ENCODE data around the gene MLX. TPM values are rescaled to one million over a fixed set of nuclear protein-coding genes. Genes with fewer than 3 reads are reported as not detected.
"Not testable (repeated sequence)": the region's sequence is repeated elsewhere in the genome, so short reads cannot be mapped to it uniquely, and the experiment has no call there.

The MLX gene
- total and polyA plus RNA-seq, 11 donors, result 48.1 to 76.2 (median 57.9) TPM

GRCh38 chr17:42607769-42608168 is 40.9 kb downstream of the MLX start:
- intact Hi-C loops (cut with DNase I), result loop anchor here in 8 of 10 donors (2.0 to 10.0 kb wide), 6 partner anchors 29 to 157 kb away; partner anchors contain the start of genes CCR10 (in 3 of the 8), CNTNAP1 (in 3 of the 8), PLEKHH3 (in 1 of the 8) and RAMP2 (in 1 of the 8)
- WGBS, 4 donors, result 31 to 51% (median 39%) methylated on average over 3 of the region's 3 CpGs
- TF ChIP-seq, protein P1, sequence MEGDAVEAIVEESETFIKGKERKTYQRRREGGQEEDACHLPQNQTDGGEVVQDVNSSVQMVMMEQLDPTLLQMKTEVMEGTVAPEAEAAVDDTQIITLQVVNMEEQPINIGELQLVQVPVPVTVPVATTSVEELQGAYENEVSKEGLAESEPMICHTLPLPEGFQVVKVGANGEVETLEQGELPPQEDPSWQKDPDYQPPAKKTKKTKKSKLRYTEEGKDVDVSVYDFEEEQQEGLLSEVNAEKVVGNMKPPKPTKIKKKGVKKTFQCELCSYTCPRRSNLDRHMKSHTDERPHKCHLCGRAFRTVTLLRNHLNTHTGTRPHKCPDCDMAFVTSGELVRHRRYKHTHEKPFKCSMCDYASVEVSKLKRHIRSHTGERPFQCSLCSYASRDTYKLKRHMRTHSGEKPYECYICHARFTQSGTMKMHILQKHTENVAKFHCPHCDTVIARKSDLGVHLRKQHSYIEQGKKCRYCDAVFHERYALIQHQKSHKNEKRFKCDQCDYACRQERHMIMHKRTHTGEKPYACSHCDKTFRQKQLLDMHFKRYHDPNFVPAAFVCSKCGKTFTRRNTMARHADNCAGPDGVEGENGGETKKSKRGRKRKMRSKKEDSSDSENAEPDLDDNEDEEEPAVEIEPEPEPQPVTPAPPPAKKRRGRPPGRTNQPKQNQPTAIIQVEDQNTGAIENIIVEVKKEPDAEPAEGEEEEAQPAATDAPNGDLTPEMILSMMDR (IDR thresholded peaks at IDR 0.05), result no peak
- no peak for TF ChIP-seq POLR2A (IDR thresholded peaks at IDR 0.05)

DNA sequence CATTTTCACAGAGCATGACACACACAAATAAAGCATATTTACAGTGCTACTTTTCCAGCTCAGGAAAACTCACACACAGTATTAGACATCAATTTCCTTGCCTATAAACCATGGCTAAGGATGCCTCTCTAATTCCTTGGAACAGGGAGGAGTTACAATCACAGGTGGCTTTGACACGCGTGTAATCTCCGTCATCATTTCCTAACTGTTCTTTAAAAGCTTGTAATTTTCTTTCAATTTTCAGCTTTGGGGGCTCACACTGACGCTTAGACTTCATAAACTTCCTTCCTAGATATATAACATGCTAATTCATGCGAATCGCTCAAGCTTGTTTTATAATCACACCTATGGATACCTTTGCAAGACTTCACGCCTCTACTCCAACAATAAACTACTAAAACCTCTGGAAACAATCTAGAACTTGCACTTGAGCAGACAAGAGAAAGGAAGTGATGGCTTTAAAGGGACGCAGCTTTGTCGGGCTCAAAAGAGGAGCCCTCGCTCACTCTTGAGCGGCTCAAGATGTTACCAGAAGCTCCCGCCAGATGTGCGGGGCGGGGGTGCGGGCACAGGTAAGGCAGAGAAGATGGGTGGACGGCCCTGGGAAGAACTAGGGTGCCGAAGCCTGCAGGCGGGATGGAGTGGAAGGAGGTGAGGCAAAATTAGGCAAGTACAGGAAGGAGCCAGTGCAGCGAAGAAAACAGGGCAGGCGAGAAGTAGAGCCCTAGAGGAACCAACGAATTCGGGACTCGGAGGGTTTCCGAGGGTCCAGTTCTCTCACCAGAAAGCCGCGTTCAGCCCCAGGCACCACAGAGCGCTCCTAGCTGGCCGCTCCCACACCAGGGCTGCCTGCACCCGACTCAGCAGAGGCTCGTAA is 41.6 kb downstream of the MLX start:
- Histone ChIP-seq H3K27me3 (no peaks in the 10 kb centered on the region), H3K4me1 (peaks cover 3 to 51% (median 37%) of the 10 kb centered on the region in 12 donors), H3K9me3 (no peaks in the 10 kb centered on the region), H3K36me3 (peaks cover 0 to 30% (median 24%) of the 10 kb centered on the region in 9 donors), H3K4me3 (peak overlapping the region; percentile 62 to 96 (median 86)), H3K27ac (peak overlapping the region; percentile 82 to 97 (median 94))
- DNase-seq (peak in 1 of 5 donors; percentile 15), ATAC-seq (peak; percentile 49 to 68 (median 66))
- TF ChIP-seq, protein P1 (IDR thresholded peaks at IDR 0.05), result peak in 1 of 12 donors; percentile 26
- no peak for TF ChIP-seq POLR2A (IDR thresholded peaks at IDR 0.05)
- intact Hi-C loops (cut with DNase I), result loop anchor here in 8 of 10 donors (1.0 to 10.0 kb wide), 8 partner anchors 30 to 156 kb away; partner anchors contain the start of genes CCR10 (in 3 of the 8), CNTNAP1 (in 3 of the 8), PLEKHH3 (in 1 of the 8) and PSMC3IP (in 1 of the 8)
- WGBS, 4 donors, result 1% methylated on average over 29 to 30 of the region's 30 CpGs

More at GRCh38 chr17:42607769-42608168, 40.9 kb downstream of the MLX start:
- peak overlapping the region in 4 of 12 donors; percentile 91 to 96 (median 94) for H3K27ac ChIP-seq
- ATAC-seq, result no peak
- H3K27me3 ChIP-seq, result no peaks in the 10 kb centered on the region
- peaks cover 3 to 51% (median 37%) of the 10 kb centered on the region in 12 donors for H3K4me1 ChIP-seq
- DNase-seq, result no peak
- H3K9me3 ChIP-seq, result no peaks in the 10 kb centered on the region
- peak overlapping the region in 10 of 12 donors; percentile 62 to 96 (median 86) for H3K4me3 ChIP-seq
- H3K36me3 ChIP-seq, result peaks cover 0 to 29% (median 22%) of the 10 kb centered on the region in 9 donors

- no peaks in the 10 kb centered on the region for H3K27me3 ChIP-seq
- intact Hi-C loops (cut with DNase I), result loop anchor here in 8 of 10 donors (1.0 to 10.0 kb wide), 8 partner anchors 30 to 156 kb away; partner anchors contain the start of genes CCR10 (in 3 of the 8), CNTNAP1 (in 3 of the 8), PLEKHH3 (in 1 of the 8) and PSMC3IP (in 1 of the 8)
- peak within 1 kb of the TSS; percentile 62 to 96 (median 88) for H3K4me3 ChIP-seq
- peaks cover 0 to 36% (median 29%) of the 10 kb centered on the region in 9 donors for H3K36me3 ChIP-seq
- ATAC-seq (peak; percentile 97 to 99 (median 98)), DNase-seq (peak; percentile 99 to 100 (median 99))
- H3K4me1 ChIP-seq, result peaks cover 3 to 48% (median 36%) of the 10 kb centered on the region in 12 donors
- 0 to 1% (median 0%) methylated on average over 5 to 66 of the region's 66 CpGs for WGBS, 4 donors
- peak; percentile 18 to 93 for TF ChIP-seq POLR2A (IDR thresholded peaks at IDR 0.05)
- TF ChIP-seq, protein P1 (IDR thresholded peaks at IDR 0.05), result peak in 7 of 12 donors; percentile 17 to 51 (median 35)
- peak within 1 kb of the TSS; percentile 82 to 97 (median 94) for H3K27ac ChIP-seq
- no peaks in the 10 kb centered on the region for H3K9me3 ChIP-seq
Observed at GRCh38 chr17:42609182-42609813, 42.4 kb downstream of the MLX start, which contains the start of the genes RETREG3 and TUBG1. Gene RETREG3 (minus strand): TSS chr17:42609374. CDS start chr17:42609324, 50 bp downstream. Gene TUBG1 (plus strand): TSS chr17:42609683. CDS start chr17:42609738, 55 bp downstream.

DNA sequence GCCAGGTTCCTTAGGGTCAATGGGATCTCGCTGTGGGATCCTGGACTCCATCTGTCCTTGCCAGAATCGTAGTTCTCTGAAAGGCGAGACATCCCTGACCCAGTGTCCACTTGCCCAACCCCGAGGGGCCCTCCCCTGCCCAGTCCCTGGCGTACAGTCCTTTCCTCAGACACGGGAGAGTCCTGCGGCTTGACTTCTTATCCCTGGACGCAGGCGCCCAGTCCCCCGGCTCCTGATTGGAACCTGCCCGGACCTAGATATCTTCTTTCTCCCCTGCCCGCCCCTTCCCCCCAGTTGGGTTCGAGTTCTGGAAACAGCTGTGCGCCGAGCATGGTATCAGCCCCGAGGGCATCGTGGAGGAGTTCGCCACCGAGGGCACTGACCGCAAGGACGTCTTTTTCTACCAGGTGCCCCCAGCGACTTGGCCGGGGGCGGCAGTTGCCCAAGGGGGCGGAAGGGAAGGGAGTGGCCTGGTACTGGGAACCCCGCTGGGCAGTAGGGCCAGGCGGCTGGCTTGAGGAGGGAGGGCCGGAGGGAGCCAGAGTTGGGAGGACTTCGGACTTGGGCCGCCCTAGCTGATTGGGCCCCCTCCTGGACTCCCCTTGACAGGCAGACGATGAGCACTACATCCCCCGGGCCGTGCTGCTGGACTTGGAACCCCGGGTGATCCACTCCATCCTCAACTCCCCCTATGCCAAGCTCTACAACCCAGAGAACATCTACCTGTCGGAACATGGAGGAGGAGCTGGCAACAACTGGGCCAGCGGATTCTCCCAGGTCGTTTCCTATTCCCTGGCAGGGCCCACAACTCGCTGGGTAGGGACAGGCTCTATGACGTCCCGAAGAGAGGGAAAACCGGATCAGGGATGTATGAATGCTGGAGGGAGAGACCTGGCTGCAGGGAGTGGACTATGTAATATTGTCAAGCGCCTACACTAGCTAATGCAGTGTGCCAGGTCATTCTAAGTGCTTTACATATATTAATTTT is 43.2 kb downstream of the MLX start:
- H3K27me3 ChIP-seq, H3K9me3 ChIP-seq: not testable (repeated sequence)
- 12 to 18% (median 13%) methylated on average over 19 to 35 of the region's 42 CpGs for WGBS, 4 donors
- peak in 3 of 4 donors; percentile 7 to 51 (median 44) for ATAC-seq
- Histone ChIP-seq H3K4me1 (peaks cover 3 to 42% (median 33%) of the 10 kb centered on the region in 12 donors), H3K27ac (peak overlapping the region; percentile 43 to 97 (median 90)), H3K4me3 (peak overlapping the region; percentile 53 to 96 (median 86)), H3K36me3 (peaks cover 0 to 44% (median 34%) of the 10 kb centered on the region in 9 donors)
- peak in 2 of 5 donors; percentile 59 to 71 for DNase-seq
- intact Hi-C loops (cut with DNase I), result loop anchor here in 9 of 10 donors (1.0 to 10.0 kb wide), 10 partner anchors 31 to 155 kb away; partner anchors contain the start of genes CCR10 (in 3 of the 9), CNTNAP1 (in 3 of the 9), PLEKHH3 (in 2 of the 9) and PSMC3IP (in 1 of the 9)

All from heart left ventricle (tissue), 16 donors.